Measurements from ENCODE around the gene CHRNE. TPM values are rescaled to one million over a fixed set of nuclear protein-coding genes. Genes with fewer than 3 reads are reported as not detected.
A peak's percentile ranks its signal among the peaks of the same experiment; 100 is the strongest.

The CHRNE gene
- total RNA-seq (0.99 and 1.0 TPM in 2 replicates), polyA plus RNA-seq (3.0 and 4.7 TPM in 2 replicates), polyA minus RNA-seq (4.9 and 9.2 TPM in 2 replicates)
- total RNA-seq (2013), result 1.1 TPM

GRCh38 chr17:4903051-4903818 lies at the start of gene CHRNE:
TSS of gene CHRNE (minus strand) at chr17:4903098. CDS start at chr17:4903063, 35 bp downstream.
- Mint-ChIP-seq H3K9me3 (ENCODE audit: insufficient read depth) (no peaks in the 10 kb centered on the region), H3K27me3 (peaks cover 7% of the 10 kb centered on the region), H3K4me3 (peak within 1 kb of the TSS; percentile 72), H3K4me1 (peaks cover 45% of the 10 kb centered on the region), H3K27ac (peak within 1 kb of the TSS; percentile 82)
- Histone ChIP-seq H3K27ac (ENCODE audit: low read length in 2 of 2) (peak within 1 kb of the TSS in 1 of 2 donors; percentile 22), H3K79me2 (ENCODE audit: control insufficient read depth, insufficient read depth, low read length) (no peaks in the 10 kb centered on the region), H3K27me3 (replicated peaks in 1 of 4; ENCODE audit: control extremely low read depth in 1 of 4, control insufficient read depth in 3 of 4, insufficient read depth in 4 of 4, low read length in 3 of 4) (peaks cover 0 to 29% (median 10%) of the 10 kb centered on the region in 4 experiments), H3K9me3 (ENCODE audit: control extremely low read depth in 1 of 3, control insufficient read depth in 2 of 3, insufficient read depth in 1 of 3, low read length in 2 of 3) (peaks cover 0 to 25% (median 0%) of the 10 kb centered on the region in 3 donors), H2AFZ (ENCODE audit: insufficient read depth, low read depth, low read length, poor library complexity, severe bottlenecking) (no peak within 1 kb of the TSS), H3K4me3 (ENCODE audit: control extremely low read depth in 1 of 5, extremely low read depth in 1 of 5, insufficient read depth in 1 of 5, low read depth in 2 of 5, low read length in 4 of 5) (peak within 1 kb of the TSS in 1 of 5 experiments; percentile 38), H4K20me1 (ENCODE audit: control insufficient read depth, insufficient read depth, low read length, poor library complexity, severe bottlenecking) (no peaks in the 10 kb centered on the region), H3K4me2 (replicated peaks; ENCODE audit: low read depth, low read length, poor library complexity, severe bottlenecking) (peak within 1 kb of the TSS; percentile 98), H3K9ac (ENCODE audit: low read length) (no peak within 1 kb of the TSS), H3K36me3 (replicated peaks in 1 of 2; ENCODE audit: control extremely low read depth in 1 of 2, control insufficient read depth in 1 of 2, extremely low read depth in 1 of 2, insufficient read depth in 2 of 2, low read length in 1 of 2) (no peaks in the 10 kb centered on the region), H3K4me1 (ENCODE audit: control insufficient read depth in 2 of 2, insufficient read depth in 2 of 2, low read length in 2 of 2) (peaks cover 45 to 53% of the 10 kb centered on the region in 2 donors)
- DNase-seq (peak; percentile 87), ATAC-seq (ENCODE audit: low read depth) (peak; percentile 38)
- 0% methylated on average over 8 of the region's 10 CpGs for WGBS (ENCODE audit: insufficient coverage)
- intact Hi-C loops (cut with micrococcal nuclease), result loop anchor here (1.0 to 5.0 kb wide), 2 partner anchors 193 to 336 kb away; partner anchors contain the start of gene ARRB2
- ChIA-PET CTCF (interaction anchor here (0.6 to 4.0 kb wide), 24 partner anchors 10 to 705 kb away, joined by 3 to 15 read pairs (median 4); partner anchors contain the start of genes GLTPD2, RNF167, SLC25A11 and SPAG7), POLR2A (interaction anchor here (0.5 to 2.0 kb wide), 4 partner anchors 37 to 183 kb away, joined by 3 to 7 read pairs (median 5); partner anchors contain the start of genes RNF167, SLC25A11 and SPAG7)
- peak; percentile 83 for TF ChIP-seq CTCF (IDR thresholded peaks at IDR 0.05)
- TF ChIP-seq EZH2 (IDR thresholded peaks at IDR 0.05; ENCODE audit: borderline replicate concordance, insufficient read depth, low read depth, low read length, poor library complexity, severe bottlenecking), result no peak

Measured in B cell (primary cell).